ENCODE measurements around the gene C7orf57.

GRCh38 chr7:48059706-48060105 lies 24.4 kb downstream of the C7orf57 start:
- TF ChIP-seq JUNB (IDR thresholded peaks at IDR 0.05) (no peak), LARP7 (IDR thresholded peaks at IDR 0.05) (no peak), POLR2A (IDR thresholded peaks at IDR 0.05; ENCODE audit: low read depth, low read length) (no peak), EGR1 (IDR thresholded peaks at IDR 0.05; ENCODE audit: borderline replicate concordance in 1 of 2, low read depth in 2 of 2, low read length in 2 of 2) (no peak), POLR2AphosphoS2 (IDR thresholded peaks at IDR 0.05; ENCODE audit: low read depth, low read length) (no peak), POLR2AphosphoS5 (IDR thresholded peaks at IDR 0.05; ENCODE audit: low read length) (no peak), HDAC6 (IDR thresholded peaks at IDR 0.05; ENCODE audit: unreplicated experiment) (no peak), KDM1A (IDR thresholded peaks at IDR 0.05; ENCODE audit: borderline replicate concordance) (no peak), NFIC (IDR thresholded peaks at IDR 0.05; ENCODE audit: low read depth, low read length) (no peak), FOXK2 (IDR thresholded peaks at IDR 0.05) (no peak), CTCF (IDR thresholded peaks at IDR 0.05 in 2 of 3, conservative IDR thresholded peaks at IDR 0.05 in 1 of 3; ENCODE audit: control insufficient read depth in 2 of 3, extremely low read depth in 1 of 3, insufficient read depth in 1 of 3, low read depth in 3 of 3, low read length in 3 of 3) (no peak)
